Iris pigment epithelial cell (primary cell): ENCODE measurements around the gene PKD1L1.
A peak's percentile ranks its signal among the peaks of the same experiment; 100 is the strongest.
"Not testable (repeated sequence)": the region's sequence is repeated elsewhere in the genome, so short reads cannot be mapped to it uniquely, and the experiment has no call there.

ENCODE experiments used
- DNase-seq: peaks from one replicate; pipeline ENCODE4 v3.0.0-alpha.2; 2011; ENCODE audit warnings: low read depth

PKD1L1 gene

GRCh38 chr7:47938574-47939165 is 9.6 kb downstream of the PKD1L1 start:
- DNase-seq: no peak

GRCh38 chr7:47937711-47938573 is 10.3 kb downstream of the PKD1L1 start:
- DNase-seq: no peak

- no peak for DNase-seq
Observed at GRCh38 chr7:47937065-47937687, 11.1 kb downstream of the PKD1L1 start.

GRCh38 chr7:47936323-47936722 is 11.9 kb downstream of the PKD1L1 start:
- DNase-seq: no peak

GRCh38 chr7:47935336-47935735 is 12.9 kb downstream of the PKD1L1 start:
- DNase-seq: no peak

- no peak for DNase-seq
Observed at GRCh38 chr7:47934831-47935230, 13.4 kb downstream of the PKD1L1 start.

- DNase-seq: no peak
Observed at GRCh38 chr7:47933215-47933614, 15.1 kb downstream of the PKD1L1 start.

GRCh38 chr7:47932466-47933037 is 15.7 kb downstream of the PKD1L1 start:
- DNase-seq: no peak

- peak; percentile 68 for DNase-seq
Observed at GRCh38 chr7:47932016-47932415, 16.2 kb downstream of the PKD1L1 start.

- DNase-seq: no peak
Observed at GRCh38 chr7:47931005-47932004, 17.0 kb downstream of the PKD1L1 start.

- no peak for DNase-seq
Observed at GRCh38 chr7:47924266-47924665, 24.0 kb downstream of the PKD1L1 start.

GRCh38 chr7:47923081-47923875 is 25.0 kb downstream of the PKD1L1 start:
- DNase-seq: not testable (repeated sequence)

GRCh38 chr7:47916514-47916913 is 31.8 kb downstream of the PKD1L1 start:
- DNase-seq: not testable (repeated sequence)

GRCh38 chr7:47915616-47915976 is 32.7 kb downstream of the PKD1L1 start:
- DNase-seq: no peak

- DNase-seq: no peak
Observed at GRCh38 chr7:47914717-47915615, 33.3 kb downstream of the PKD1L1 start.

GRCh38 chr7:47912332-47912731 is 35.9 kb downstream of the PKD1L1 start:
- no peak for DNase-seq

GRCh38 chr7:47908720-47909119 is 39.5 kb downstream of the PKD1L1 start:
- no peak for DNase-seq

- no peak for DNase-seq
Observed at GRCh38 chr7:47907981-47908616, 40.2 kb downstream of the PKD1L1 start.

GRCh38 chr7:47906883-47907282 is 41.4 kb downstream of the PKD1L1 start:
- no peak for DNase-seq
